BE2C (cell line): ENCODE data around the gene DBP.

Experiments
- DNase-seq: peaks from one replicate; pipeline ENCODE4 v3.0.0-alpha.2; 2020
- H3K27me3 ChIP-seq: fragments of 250-450 bp; sonication (Bioruptor Pico); 2 replicates; pipeline ENCODE4 v1.5.1; 2020; ENCODE audit warnings: mild to moderate bottlenecking
- H3K36me3 ChIP-seq: fragments of 250-450 bp; sonication (Bioruptor Pico); 2 replicates; pipeline ENCODE4 v1.5.1; 2020; ENCODE audit warnings: mild to moderate bottlenecking
- H3K4me1 ChIP-seq: fragments of 250-450 bp; sonication (Bioruptor Pico); 2 replicates; pipeline ENCODE4 v1.5.1; 2020
- H3K4me3 ChIP-seq: 2 replicates; pipeline ENCODE4 v1.5.1; 2011; ENCODE audit warnings: low read depth, low read length
- H3K9me3 ChIP-seq: fragments of 250-450 bp; sonication (Bioruptor Pico); 2 replicates; pipeline ENCODE4 v1.5.1; 2020
- TF ChIP-seq, protein P1 (sequence below): IDR thresholded peaks from 2 replicates; pipeline ENCODE4 v1.5.1; 2012; ENCODE audit warnings: mild to moderate bottlenecking, low read depth, low read length

The DBP gene

DNA sequence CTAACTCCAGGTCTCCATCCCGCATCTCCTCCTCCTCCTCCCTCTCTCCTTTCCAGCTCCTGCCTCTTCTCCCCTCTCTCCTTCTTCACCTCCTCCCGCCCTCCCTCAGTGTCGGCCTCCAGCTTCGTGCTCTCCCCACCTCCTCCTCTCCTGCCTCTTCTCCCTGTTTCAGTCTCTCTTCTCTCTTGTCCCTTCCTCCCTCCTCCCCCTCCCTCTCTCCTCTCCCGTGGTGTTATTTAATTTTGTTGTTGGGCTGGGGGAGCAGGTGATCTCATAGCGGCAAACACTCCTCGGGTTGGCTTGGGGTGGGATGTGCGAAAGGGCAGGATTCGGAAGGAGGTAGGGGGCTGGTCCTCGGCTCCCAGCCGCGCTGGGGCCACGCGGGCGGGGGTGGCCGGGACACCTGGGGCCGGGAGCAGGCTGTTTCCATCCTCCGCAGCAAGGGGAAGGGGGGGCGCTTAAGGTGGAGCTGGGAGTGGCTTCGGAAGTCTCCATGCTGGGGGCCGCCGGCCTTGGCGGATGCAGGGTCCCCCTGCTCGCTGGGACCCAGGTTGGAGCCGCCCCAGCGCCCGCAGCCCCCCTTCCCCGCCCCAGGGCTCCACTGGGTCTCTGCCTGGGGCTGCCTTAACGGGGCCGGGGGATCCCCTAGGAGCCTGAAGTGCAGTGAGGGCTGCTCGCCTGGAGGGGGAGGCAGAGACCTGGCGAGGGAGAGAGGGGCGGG is 9.0 kb upstream of the DBP start, which contains the start of gene CA11:
Gene CA11 (minus strand): TSS at position 187 of the 721 bp plus-strand sequence. CDS start 555 bp downstream, outside the sequence.
- TF ChIP-seq, protein P1, sequence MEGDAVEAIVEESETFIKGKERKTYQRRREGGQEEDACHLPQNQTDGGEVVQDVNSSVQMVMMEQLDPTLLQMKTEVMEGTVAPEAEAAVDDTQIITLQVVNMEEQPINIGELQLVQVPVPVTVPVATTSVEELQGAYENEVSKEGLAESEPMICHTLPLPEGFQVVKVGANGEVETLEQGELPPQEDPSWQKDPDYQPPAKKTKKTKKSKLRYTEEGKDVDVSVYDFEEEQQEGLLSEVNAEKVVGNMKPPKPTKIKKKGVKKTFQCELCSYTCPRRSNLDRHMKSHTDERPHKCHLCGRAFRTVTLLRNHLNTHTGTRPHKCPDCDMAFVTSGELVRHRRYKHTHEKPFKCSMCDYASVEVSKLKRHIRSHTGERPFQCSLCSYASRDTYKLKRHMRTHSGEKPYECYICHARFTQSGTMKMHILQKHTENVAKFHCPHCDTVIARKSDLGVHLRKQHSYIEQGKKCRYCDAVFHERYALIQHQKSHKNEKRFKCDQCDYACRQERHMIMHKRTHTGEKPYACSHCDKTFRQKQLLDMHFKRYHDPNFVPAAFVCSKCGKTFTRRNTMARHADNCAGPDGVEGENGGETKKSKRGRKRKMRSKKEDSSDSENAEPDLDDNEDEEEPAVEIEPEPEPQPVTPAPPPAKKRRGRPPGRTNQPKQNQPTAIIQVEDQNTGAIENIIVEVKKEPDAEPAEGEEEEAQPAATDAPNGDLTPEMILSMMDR = peak; percentile 80
- H3K4me3 ChIP-seq = peak within 1 kb of the TSS; percentile 69
- no peaks in the 10 kb centered on the region for H3K9me3 ChIP-seq
- DNase-seq = peak; percentile 94
- H3K36me3 ChIP-seq = no peaks in the 10 kb centered on the region
- no peaks in the 10 kb centered on the region for H3K27me3 ChIP-seq
- H3K4me1 ChIP-seq = no peaks in the 10 kb centered on the region

DNA sequence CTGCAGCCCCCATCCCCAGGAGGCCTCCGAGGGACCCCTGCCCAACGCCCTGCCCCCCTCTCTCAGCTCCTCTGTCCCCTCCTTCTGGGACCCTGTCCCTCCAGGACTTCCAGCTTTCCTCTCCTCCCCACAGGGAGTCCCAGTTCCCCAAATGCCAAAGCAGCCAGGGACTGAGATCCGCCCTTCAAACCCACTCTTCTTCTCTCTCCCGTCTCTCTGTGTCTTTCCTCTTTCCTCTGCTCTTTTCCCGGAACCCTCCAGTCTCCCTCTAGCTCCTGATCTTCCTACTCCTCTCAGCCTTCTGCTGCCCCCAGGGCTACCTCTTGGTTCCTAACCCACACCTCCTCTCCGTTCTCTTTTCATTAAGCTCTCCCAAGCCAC is 8.4 kb upstream of the DBP start:
- no peaks in the 10 kb centered on the region for H3K27me3 ChIP-seq
- H3K36me3 ChIP-seq = no peaks in the 10 kb centered on the region
- H3K9me3 ChIP-seq = no peaks in the 10 kb centered on the region
- H3K4me3 ChIP-seq = peak overlapping the region; percentile 69
- TF ChIP-seq, protein P1 = no peak
- no peaks in the 10 kb centered on the region for H3K4me1 ChIP-seq
- DNase-seq = peak; percentile 24

DNA sequence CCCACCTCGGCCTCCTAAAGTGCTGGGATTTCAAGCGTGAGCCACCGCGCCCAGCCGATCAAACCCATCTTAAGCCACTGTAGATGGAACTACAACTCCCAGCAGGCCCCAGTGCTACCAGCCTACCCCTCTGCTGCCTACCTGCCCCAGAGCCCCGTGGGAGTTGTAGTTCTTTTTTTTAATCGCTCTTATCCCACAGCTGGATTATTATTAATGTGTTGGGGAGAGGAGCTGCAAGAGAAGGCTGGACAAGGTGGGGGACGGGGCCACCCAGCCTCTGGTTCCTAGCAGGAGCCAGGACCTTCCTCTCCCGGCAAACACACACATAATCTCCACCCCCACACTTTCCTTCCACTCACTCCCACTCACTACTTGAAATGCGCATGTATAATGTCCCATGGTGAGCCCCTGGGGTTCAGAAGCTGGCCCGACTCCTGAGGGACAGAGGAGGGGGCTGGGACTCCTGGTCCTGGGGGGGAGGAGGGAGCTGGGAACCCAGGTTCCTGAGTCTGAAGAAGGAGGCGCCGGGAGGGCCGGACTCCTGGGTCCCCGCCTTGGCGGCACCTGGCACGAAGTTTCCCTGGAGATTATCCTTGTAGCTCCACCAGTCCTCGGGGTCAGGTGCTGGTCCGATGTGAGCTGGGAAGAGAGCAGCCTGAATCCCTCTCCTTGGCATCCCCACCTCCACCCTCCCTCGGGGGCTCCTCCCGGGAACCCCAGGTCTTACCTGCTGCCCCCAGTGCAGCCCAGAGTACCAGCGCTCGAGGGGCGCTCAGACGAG is 7.8 kb upstream of the DBP start:
- TF ChIP-seq, protein P1 = no peak
- peak; percentile 80 for DNase-seq
- Histone ChIP-seq H3K4me1 (no peaks in the 10 kb centered on the region), H3K36me3 (no peaks in the 10 kb centered on the region), H3K4me3 (peak overlapping the region; percentile 69), H3K27me3 (no peaks in the 10 kb centered on the region), H3K9me3 (no peaks in the 10 kb centered on the region)

DNA sequence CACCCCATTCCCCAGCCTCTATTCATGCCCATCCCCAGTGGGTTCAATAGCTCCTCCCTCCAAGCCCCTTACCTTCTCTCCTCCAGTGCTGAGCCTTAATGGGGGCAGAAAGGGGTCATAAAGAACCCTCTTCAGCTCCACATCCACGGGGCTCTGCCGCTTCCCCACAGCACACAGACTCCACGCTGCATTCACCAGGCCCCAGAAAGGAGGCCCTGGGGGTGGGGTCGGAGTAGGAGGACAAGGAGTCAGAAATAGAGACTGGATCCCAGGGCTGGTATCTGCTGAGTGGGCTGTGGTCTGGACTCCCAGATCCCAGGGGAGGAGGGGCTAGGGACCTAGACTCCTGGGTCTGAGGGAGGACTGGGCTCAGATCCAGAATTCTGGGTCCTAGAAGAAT is 7.2 kb upstream of the DBP start:
- Histone ChIP-seq H3K27me3 (no peaks in the 10 kb centered on the region), H3K36me3 (no peaks in the 10 kb centered on the region), H3K4me3 (no peak overlapping the region), H3K9me3 (no peaks in the 10 kb centered on the region), H3K4me1 (no peaks in the 10 kb centered on the region)
- TF ChIP-seq, protein P1 = no peak
- DNase-seq = no peak

DNA sequence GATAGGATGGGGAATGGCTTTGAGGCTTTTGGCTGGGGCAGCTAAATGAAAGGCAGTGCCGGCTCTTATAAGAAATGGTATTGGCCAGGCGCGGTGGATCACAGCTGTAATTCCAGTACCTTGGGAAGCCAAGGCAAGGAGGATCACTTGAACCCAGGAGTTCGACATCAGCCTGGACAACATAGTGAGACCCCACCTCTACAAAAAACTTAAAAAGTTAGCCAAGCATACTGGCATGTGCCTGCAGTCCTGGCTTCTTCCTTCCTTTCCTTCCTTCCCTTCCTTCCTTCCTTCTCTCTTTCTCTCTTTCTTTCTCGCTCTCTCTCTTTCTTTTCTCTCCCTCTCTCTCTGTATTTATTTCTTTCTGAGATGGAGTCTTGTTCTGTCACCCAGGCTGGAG is 5.7 kb upstream of the DBP start:
- TF ChIP-seq, protein P1 = no peak
- Histone ChIP-seq H3K36me3 (no peaks in the 10 kb centered on the region), H3K27me3 (no peaks in the 10 kb centered on the region), H3K9me3 (no peaks in the 10 kb centered on the region), H3K4me3 (no peak overlapping the region), H3K4me1 (peaks cover 5% of the 10 kb centered on the region; the same call in 1 of the 2 replicates)
- no peak for DNase-seq

DNA sequence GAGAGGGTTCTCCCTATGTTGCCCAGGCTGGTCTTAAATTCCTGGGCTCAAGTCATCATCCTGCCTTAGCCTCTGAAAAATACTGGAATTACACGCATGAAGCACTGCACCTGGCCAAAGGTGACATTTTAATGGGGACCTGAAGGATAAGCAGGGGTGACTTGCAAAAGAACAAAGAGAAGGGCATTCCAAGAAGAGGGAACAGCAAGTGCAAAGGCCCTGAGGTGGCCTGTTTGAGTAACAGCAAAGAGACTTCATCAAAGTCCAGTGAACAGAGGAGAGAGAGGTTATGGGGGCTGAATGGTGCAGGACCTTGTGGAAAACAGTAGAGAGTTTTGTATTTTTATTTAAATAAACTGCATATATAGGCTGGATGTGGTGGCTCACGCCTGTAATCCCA is 4.7 kb upstream of the DBP start:
- Histone ChIP-seq H3K27me3 (no peaks in the 10 kb centered on the region), H3K9me3 (no peaks in the 10 kb centered on the region), H3K4me1 (peaks cover 5% of the 10 kb centered on the region), H3K4me3 (no peak overlapping the region), H3K36me3 (no peaks in the 10 kb centered on the region)
- TF ChIP-seq, protein P1 = no peak
- no peak for DNase-seq
